ENCODE results near the gene THBS3.
"Not testable (repeated sequence)": the region's sequence is repeated elsewhere in the genome, so short reads cannot be mapped to it uniquely, and the experiment has no call there.

GRCh38 chr1:155232001-155232978 lies 24.6 kb upstream of the THBS3 start:
- TF ChIP-seq CTCF (IDR thresholded peaks at IDR 0.05; ENCODE audit: poor library complexity, severe bottlenecking); EZH2 (IDR thresholded peaks at IDR 0.05; ENCODE audit: borderline replicate concordance, insufficient read depth, low read length, poor library complexity, severe bottlenecking); POLR2AphosphoS5 (IDR thresholded peaks at IDR 0.05); REST (IDR thresholded peaks at IDR 0.05; ENCODE audit: borderline replicate concordance); RAD21 (conservative IDR thresholded peaks at IDR 0.05); MXI1 (conservative IDR thresholded peaks at IDR 0.05; ENCODE audit: poor library complexity, severe bottlenecking): not testable (repeated sequence)

All from neural cell (in vitro differentiated cells).